Non-pigmented ciliary epithelial cell (primary cell): ENCODE data around the gene BACH2.
A peak's percentile ranks its signal among the peaks of the same experiment; 100 is the strongest.
"Not testable (repeated sequence)": the region's sequence is repeated elsewhere in the genome, so short reads cannot be mapped to it uniquely, and the experiment has no call there.

Source experiments
- DNase-seq: peaks from one replicate; pipeline ENCODE4 v3.0.0-alpha.2; 2010; ENCODE audit warnings: low read depth

Gene BACH2

DNA sequence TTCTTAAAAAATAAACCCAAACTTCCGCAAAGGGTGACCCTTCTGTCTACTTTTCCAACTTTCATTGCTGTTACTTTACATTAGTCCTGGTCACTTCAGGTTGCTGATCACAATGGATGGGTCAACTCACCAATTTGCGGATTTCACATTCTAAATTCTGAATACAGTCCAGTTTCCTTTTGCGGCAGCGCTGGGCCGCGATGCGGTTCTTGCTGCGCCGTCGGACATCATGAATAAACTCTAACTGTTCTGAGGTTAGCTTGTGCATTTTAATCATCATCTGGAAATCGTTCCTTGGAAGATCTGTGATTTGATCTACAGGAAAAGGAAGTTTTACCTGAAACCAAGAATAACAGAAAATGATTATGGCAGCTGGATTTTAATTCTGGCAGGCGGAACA is 358.6 kb downstream of the BACH2 start:
- no peak for DNase-seq

DNA sequence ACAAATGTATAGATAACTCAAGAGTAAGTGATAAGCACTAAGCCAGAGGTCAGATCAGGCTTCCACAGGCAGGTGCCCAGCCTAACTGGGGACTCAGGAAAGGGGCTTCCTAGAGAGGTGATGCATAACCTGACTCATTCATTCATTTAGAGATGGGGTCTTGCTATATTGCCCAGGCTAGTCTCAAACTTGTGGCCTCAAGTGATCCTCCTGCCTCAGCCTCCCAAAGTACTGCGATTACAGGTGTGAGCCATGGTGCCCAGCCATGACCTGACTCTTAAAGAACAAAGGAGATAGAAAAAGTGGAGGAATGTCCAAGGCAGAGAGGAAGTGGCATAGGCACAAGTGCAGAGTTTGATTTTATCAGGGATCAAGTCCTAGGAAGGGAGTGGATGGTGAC is 360.5 kb downstream of the BACH2 start:
- no peak for DNase-seq

DNA sequence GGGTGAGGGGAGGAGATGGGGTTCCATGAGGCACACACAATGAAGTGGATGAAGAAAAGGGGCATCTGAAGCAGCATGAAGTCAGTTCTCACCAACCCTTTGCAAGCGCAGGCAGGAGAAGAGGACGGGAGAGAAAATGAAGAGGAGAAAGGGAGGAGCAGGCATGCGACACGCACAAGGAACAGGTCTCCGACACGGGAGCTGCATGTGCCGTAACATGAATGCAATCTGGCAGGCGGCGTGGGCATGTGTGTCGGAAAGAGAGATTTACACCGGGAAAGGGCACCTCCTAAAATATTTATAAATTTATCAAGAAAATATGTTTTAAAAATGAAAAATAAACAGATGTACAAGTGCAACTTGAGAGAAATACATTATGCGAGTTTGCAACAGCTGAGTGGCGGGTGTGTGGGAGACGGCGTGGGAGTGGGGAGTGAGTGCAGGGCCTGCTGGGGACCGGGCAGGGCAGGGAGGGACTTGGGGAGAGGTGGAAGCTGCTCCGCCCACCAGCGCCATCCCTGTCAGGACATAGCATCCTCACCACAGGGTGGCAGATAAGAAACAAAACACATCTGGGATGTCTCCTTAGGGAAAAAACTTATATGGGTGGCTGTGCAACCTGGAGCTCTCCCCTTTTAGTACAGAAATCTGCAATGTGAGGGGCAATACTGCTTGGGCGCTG is 361.8 kb downstream of the BACH2 start:
- no peak for DNase-seq

DNA sequence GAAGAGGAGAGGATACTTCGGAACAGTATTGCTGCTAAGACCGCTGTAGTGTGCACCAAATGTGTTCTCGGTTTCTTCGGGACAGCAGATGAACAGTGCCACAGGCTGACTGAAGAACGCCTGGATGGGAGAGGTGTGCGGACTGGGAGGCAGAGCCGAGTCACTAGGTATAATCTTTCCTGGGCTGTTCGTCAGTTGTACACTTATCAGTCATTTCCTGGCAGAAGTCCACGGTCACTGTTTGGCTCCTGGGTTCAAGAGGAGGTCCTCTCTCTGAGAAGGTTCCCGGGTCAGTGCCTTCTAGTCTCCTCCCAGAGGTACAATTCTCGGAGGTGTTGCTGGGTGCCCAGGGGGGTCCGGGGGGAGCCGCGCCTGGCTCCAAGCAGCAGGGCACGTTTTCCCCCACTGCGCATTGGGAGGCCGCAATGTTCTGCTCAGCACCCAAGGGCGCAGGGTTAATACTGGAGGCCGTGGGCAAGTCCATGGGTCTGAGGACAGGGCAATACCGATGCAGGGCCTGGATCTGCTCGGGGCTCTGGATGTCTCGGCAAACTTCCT is 364.3 kb downstream of the BACH2 start:
- DNase-seq: no peak

DNA sequence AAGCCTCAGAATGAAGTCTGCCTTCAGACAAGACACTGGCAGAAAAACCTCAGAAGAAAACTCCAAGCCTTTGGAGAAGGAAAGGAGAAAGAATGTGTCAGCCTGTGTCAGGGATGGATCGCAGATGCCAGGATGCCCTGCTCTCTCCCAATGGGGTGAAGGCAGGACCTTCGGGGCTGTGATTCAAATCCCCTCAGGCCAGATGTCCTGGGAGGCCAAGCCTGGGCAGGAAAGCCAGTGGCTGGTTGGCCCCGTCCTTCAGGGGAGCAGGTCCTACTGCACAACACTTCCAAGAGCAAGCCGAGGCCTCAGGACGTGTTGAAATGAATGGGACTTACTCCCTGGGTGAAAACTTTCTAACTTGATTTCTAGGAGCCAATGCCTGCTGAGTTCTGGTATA is 365.9 kb downstream of the BACH2 start:
- no peak for DNase-seq

DNA sequence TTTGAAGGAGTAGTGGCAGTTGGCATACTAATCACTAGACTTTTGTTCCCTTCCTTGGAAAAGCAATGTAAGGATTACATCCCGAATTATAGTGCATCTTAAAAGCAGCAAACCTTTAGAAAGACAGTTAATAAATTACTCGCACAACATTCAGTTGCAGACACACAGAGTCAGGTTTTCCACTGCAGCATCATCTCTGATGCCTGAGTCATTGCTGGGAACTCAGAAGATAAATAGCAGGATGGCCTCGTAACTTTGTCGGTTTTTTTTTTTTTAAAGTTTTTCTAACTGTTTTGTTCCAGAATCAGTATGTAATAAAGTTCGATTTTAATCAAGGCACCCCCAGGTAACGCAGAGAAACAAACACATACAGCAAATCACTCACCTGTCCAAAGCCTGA is 368.0 kb downstream of the BACH2 start:
- no peak for DNase-seq

DNA sequence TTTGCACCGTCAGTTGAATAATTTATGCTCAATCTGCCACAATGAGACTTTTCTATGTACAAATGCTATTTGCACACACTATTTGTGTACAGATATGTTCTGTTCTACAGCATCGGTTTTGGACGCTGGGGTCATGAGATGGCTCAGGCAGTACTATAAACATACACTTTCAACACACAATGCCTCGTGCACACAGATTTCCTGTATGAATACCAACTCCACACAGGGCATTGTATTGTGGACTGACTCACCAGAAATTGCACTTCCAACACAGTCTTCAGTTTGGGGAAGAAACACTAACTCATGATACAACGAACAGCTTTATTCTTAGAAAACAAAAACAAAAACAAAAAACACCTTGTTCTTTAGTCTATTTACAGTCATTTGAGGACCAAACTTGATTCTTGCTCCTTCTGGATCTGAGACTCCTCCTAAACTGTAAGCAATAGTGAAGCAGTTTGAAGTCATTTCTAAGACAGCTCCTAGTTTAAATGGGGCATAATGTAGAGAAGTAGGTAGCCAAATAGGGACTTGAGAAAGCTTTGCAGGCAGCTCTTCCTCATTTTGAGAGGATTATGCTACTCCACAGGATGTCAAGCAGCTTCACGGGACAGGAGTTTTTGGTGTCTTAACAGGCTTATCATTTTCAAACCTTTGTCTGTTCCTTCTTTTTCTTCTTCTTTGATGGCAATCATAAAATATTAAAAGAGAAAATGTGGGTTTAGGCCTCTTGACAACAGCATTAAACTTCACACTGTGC is 368.7 kb downstream of the BACH2 start:
- no peak for DNase-seq

DNA sequence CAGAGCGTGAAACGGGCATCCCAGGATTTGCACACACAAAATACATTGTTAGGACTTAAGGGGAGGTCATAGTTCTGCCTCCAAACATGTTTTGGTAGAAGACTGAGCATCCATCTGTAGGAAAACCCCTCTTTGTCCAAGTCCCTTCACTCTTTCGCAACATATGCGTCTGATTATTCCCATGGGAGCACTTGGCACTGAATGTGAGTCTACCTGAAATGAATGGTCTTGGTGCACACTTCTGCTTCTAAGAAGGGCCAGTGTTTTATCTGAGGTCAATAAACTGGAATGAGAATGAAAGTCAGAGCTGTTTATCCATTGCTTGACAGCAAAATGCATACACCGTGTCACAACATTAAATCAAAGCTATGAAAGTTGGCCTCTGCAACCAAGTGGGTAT is 369.4 kb downstream of the BACH2 start:
- no peak for DNase-seq

DNA sequence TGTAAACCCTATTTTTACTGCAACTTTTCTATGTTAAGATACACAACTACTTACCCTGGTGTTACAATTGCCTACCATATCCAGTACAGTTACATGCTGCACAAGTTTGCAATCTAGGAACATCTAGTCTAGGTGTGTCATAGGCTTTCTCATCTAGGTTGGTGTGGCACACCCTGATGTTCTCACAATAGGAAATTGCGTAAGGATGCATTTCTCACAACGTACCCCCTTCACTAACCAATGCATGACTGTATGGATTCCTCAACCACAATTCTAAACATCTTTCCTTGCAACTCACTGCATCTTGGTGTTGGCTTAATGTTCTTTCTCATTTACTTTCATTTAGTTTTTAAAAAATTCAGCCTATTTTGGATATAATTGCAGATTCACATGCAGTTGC is 370.8 kb downstream of the BACH2 start:
- no peak for DNase-seq

DNA sequence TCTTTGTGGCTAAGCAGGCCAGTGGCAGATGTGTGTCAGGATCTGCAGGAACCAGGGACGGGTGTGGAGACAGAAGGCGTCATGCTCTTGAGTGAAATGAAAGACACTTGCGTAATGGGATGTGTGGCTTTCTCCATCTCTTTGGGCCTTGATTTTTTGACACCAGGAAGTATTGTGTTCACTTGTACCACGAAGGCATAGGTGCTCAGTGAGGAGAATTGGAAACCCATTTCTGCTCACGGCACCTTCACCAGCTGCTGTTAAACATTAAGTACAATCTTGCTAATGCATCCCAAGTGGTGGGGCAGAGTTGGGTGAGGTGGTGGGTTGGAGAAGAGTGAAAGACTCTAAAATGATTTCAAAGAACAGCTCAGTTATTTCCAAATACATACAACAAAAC is 372.4 kb downstream of the BACH2 start:
- no peak for DNase-seq

DNA sequence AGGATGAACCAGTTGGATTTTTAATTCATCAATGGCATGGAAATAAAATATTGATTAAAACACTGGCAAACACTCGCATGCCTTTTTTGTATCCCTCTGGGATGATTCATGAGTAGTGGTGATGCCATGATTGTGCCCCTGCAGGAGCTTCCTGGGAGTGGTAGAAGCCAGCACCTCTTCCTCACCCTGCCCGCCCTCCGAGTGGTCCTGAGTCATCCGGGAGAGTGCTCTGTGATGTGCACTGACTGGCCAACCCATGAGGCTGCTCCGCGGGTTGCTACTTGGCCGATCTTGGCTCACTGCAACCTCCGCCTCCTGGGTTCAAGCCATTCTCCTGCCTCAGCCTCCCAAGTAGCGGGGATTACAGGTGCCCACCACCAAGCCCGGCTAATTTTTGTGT is 375.0 kb downstream of the BACH2 start:
- no peak for DNase-seq

DNA sequence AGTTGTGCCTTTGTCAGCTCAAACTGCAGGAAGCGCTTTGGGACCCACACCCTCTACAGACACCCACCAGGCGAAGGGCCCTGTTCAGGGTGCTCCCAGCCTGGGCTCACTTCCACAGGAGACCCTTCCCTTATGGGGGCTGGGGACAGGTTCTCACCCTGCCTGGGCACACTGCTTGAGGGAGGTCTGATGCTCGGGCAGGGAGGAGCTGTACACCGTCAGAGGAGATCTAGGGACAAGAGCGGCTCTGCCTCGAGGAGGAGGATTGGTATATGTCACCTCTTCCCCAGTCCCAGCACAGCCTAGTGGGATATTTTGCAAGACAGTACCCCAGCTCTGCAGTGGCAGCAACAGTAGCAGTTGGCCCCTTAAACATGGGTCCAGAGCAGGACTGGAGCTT is 375.4 kb downstream of the BACH2 start:
- no peak for DNase-seq

DNA sequence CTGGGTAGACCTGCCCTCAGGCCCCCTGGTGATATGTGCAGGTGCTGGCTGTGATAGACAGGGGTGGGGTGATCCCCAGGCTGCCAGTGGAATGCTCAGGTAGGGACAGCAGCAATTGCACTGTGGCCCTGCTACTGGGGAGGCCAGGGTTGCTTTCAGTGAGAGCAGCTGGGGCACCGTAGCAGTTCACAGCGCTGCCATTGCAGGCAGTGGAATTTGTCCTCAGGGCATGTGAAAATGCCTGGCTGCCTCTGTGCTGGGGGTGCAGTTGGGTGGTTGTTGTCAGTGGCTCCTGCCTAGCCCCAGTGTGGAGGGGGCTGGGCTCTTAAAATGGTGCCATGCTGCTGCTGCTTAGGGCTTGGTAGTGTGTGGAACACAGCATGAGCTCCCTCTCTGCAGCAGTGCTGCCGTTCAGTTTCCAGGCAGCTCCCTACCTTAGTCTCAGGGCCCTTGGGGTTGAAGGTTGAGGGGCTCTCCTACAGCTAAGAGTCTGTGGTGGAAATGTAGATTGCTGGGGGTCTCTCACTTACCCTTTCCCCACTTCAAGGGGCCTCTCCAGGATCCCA is 378.8 kb downstream of the BACH2 start:
- DNase-seq: no peak

DNA sequence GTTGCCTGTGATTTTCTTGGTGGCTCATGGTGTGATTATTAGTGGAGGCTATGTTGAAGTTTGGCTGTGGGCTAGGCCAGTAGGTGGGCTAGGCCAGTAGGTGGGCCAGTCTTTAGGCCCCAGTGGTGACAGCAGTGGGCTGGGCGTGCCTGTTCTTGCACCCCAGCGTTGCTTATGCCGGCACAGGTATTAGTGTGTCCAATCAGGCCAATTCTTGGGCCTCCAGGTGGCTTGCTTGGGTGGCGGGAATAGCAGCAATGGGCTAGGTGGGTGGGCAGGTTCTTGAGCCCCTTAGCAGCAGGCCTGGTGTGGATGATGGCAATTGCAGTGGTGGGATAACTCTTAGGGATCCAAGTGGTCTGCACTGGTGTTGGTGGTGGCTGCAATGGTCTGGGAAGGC is 379.4 kb downstream of the BACH2 start:
- no peak for DNase-seq

DNA sequence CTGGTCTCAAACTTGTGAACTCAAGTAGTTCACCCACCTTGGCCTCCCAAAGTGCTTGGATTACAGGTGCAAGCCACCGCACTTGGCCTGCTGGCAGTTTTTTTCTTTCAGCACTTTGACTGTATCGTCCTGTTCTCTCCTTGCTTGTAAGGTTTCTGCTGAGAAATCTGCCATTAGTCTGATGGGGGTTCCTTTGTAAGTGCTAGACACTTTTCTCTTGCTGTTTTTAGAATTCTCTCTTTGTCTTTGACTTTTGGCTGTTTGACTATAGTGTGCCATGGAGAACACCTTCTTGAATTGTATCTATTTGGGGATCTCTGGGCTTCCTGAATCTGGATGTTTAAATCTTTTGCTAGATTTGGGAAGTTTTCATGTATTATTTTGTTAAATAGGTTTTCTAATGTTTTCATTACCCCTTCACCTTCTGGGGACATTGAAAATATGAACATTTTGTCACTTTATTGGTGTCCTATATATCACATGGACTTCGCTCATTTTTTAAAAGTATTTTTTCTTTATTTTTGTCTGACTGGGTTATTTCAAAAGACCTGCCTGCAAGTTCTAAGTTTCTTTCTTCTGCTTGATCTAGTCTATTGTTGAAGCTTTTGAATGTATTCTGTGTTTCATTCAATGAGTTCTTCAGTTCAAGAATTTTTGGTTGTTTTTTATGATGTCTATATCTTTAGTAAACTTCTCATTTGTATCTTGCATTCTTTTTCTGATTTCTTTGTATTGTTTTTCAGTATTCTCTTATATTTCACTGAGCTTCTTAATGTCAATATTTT is 380.3 kb downstream of the BACH2 start:
- DNase-seq: no peak

DNA sequence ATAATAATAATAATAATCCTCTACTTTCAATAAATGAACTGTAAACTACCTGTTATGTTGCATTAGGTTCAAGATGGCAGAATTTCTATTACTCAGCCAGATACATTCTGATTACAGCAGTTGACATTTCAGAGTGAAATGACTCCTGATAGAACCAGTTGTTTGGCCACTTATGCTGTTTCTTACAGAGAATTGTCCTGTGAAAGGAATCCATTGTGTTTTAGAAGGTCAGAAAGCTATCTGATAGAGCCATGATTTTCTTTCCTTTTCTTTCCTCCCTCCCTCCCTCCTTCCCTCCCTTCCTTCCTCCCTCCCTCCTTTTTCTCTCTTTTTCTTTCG is 385.8 kb downstream of the BACH2 start:
- DNase-seq: no peak

DNA sequence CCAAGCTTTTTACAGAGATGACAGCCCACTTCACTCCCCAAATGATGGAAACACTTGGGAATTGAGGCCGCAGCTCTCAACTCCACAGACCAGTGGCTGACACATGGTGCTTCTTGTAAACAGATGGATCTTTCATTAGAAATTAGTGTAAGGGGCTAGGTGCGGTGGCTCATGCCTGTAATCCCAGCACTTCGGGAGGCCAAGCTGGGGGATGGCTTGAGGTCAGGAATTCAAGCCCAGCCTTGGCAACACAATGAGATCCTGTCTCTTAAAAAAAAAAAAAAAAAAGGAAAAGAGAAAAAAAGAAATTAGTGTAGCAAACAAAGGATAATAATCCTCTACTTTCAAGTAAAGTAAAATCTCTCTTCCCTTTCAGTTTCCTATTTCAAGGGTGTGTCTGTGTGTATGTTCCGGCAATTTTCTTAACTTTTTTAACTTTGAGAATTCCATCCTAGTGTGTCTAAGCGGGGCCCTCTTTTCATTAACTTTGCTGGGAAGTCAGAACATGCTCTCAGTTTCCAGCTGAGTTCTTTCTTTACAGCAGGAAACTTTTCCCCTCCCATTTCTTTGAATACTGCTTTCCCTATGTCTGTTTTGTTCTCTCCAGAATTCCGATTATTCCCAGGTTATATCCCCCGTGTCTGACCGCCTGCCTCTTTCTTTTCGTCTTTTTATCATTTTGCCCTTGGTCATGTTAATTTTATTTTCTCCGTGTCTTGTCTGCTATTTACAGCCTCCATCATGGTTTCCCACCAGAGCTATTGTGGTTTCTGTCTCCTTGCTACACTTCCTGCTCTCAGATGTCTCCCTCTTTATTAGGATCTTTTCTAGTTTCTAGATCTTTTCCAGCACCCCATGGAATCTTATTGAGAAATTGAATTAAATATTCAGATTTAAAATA is 386.4 kb downstream of the BACH2 start:
- DNase-seq: not testable (repeated sequence)

DNA sequence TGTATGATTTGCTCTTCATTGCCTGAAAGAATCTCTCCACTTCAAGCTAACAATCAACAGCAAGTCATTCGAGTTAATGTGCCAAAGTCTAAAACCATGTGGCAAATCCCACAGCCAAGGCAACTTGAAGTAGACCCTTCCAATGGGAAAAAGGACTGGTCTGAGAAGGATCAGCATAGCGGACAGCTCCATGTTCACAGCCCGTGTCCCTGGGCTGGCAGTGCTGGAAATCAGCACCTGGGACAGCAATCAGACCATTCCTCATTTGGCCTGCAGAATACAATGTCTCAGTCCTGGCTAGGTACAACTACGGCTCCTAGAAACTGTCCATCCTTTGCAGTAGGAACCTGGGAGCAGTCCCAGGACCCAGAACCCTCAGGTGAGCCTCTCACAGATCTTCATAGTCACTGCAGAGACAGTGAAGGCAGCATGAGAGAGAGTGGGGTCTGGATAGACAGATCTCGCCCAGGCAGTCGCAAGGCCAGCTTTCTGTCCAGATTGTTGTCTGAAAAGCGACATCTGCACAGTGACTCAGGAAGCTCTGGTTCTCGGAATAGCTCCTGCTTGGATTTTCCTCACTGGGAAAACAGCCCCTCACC is 401.3 kb downstream of the BACH2 start:
- peak; percentile 19 for DNase-seq

DNA sequence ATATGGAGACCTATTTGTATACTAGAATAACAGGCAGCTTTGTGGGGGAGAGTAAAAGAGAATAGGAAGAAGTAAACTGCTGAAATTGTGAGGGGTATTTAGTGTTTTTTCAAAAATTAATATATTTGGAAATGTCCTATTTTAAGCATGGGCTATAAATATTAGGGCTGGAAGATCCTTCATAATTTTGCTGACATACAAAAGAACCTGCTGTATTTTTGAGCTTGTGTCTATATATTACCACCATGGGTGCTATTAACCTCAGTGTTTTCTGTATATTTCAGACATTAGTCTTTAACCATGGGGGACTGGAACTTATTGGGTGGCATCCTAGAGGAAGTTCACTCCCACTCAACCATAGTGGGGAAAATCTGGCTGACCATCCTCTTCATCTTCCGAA is 402.5 kb downstream of the BACH2 start, which contains the start of gene GJA10:
TSS of gene GJA10 (plus strand) at position 301 of the 400 bp plus-strand sequence. CDS start at position 301, 0 bp downstream.
- no peak for DNase-seq

DNA sequence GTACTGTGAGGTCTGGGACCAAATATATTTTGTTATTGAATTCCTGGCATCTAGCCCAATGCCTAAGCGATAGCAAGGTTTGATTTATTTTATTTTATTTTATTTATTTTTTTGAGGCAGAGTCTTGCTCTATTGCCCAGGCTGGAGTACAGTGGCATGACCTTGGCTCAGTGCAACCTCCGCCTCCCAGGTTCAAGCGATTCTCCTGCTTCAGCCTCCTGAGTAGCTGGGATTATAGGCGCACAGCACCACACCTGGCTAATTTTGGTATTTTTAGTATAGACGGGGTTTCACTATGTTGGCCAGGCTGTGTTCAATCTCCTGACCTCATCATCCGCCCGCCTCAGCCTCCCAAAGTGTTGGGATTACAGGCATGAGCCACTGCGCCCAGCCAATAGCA is 404.1 kb downstream of the BACH2 start:
- DNase-seq: not testable (repeated sequence)
